Thoracic aorta (tissue), 2 donors: ENCODE measurements around the gene ASTN2. TPM values are rescaled to one million over a fixed set of nuclear protein-coding genes. Genes with fewer than 3 reads are reported as not detected.

ENCODE experiments used
- ATAC-seq: fragments of 150-250 bp; one replicate; pipeline ENCODE4 v1.8.0; 2017; ENCODE audit warnings: low read depth; ENCODE audit not compliant: insufficient number of reproducible peaks, low FRiP score
- DNase-seq: peaks from one replicate; pipeline ENCODE4 v3.0.0-alpha.2; 2020; ENCODE audit warnings: low spot score
- H3K27ac ChIP-seq, 2 donors: fragments of 200-600 bp; sonication (generic); 1 replicate in 1 of 2; 2 replicates in 1 of 2; pipeline ENCODE4 v1.5.1; 2016; ENCODE audit warnings: mild to moderate bottlenecking in 2 of 2, moderate library complexity in 2 of 2
- H3K27me3 ChIP-seq: fragments of 200-600 bp; sonication (generic); replicated peaks from 2 replicates; pipeline ENCODE4 v1.6.0; 2016; ENCODE audit warnings: mild to moderate bottlenecking; ENCODE audit not compliant: insufficient read depth
- H3K36me3 ChIP-seq: fragments of 200-600 bp; sonication (generic); one replicate; pipeline ENCODE4 v1.5.1; 2016
- H3K4me1 ChIP-seq, 2 donors: fragments of 200-600 bp; sonication (generic); 1 replicate in 1 of 2; 2 replicates in 1 of 2; pipeline versions ENCODE4 v1.5.1 to v1.6.0; 2016; ENCODE audit warnings: low read depth in 2 of 2, mild to moderate bottlenecking in 1 of 2; ENCODE audit not compliant: control insufficient read depth in 1 of 2
- H3K4me3 ChIP-seq: fragments of 200-600 bp; sonication (generic); 2 replicates; pipeline ENCODE4 v1.5.1; 2016; ENCODE audit warnings: mild to moderate bottlenecking
- H3K9me3 ChIP-seq: fragments of 200-600 bp; sonication (generic); 2 replicates; pipeline ENCODE4 v1.5.1; 2016
- total RNA-seq, 2 donors: library from RNA; depleted of rRNA; stranded (reverse); fragments of >200 nt; gene quantifications; one replicate each; pipeline versions ENCODE4 v1.1.0 to v1.2.3, GENCODE V29; 2016
- TF ChIP-seq, protein P1 (sequence below): fragments of 200-600 bp; sonication (generic); IDR thresholded peaks from one replicate; pipeline ENCODE4 v1.5.1; 2019; ENCODE audit warnings: antibody characterized with exemption

Gene ASTN2
- total RNA-seq, 2 donors from 2014 or later, result 6.8 to 7.1 TPM

DNA sequence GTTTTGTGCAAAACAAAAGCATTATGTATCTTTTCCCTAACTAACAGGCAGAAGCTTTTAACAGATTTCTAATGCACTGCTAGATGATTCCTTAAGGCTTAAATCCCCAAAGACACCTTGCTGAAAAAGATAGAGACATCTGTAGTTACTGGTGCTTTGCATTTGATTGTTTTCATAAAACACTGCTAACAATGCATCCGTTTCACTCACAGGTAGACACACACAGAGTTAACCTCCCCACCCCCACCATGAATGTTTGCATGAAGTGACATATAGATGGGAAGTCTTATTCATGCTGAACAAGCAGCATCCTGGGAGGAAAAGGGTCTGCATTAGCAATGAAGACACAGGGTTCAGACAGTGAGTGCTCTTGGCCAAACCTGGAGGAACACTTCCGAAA, 100.9 kb downstream of the ASTN2 start:
- no peaks in the 10 kb centered on the region for H3K9me3 ChIP-seq
- H3K27ac ChIP-seq, result no peak overlapping the region
- H3K4me3 ChIP-seq, result no peak overlapping the region
- ATAC-seq (no peak), DNase-seq (no peak)
- TF ChIP-seq, protein P1, sequence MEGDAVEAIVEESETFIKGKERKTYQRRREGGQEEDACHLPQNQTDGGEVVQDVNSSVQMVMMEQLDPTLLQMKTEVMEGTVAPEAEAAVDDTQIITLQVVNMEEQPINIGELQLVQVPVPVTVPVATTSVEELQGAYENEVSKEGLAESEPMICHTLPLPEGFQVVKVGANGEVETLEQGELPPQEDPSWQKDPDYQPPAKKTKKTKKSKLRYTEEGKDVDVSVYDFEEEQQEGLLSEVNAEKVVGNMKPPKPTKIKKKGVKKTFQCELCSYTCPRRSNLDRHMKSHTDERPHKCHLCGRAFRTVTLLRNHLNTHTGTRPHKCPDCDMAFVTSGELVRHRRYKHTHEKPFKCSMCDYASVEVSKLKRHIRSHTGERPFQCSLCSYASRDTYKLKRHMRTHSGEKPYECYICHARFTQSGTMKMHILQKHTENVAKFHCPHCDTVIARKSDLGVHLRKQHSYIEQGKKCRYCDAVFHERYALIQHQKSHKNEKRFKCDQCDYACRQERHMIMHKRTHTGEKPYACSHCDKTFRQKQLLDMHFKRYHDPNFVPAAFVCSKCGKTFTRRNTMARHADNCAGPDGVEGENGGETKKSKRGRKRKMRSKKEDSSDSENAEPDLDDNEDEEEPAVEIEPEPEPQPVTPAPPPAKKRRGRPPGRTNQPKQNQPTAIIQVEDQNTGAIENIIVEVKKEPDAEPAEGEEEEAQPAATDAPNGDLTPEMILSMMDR, result no peak
- H3K36me3 ChIP-seq, result no peaks in the 10 kb centered on the region
- no peaks in the 10 kb centered on the region for H3K27me3 ChIP-seq
- H3K4me1 ChIP-seq, result no peaks in the 10 kb centered on the region

DNA sequence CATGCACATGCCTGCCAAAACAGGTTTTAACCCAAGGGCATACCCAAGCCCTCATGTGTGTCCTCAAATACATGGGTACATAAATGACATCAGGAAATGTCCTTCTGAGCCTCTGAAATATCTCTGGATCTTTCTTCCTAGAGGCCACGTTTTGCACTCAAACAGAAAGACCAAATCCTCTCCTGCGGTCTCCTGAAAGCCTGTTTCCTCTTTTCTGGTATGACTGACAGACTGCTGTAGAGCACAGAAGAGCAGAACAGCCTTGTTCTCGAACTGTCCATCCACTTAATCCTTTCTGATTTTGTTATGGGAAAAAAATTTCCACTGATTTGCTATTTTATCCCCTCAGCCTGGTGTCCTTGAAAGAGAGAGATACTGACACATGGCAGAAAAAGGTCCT, 107.2 kb downstream of the ASTN2 start:
- TF ChIP-seq, protein P1, result no peak
- DNase-seq (no peak), ATAC-seq (no peak)
- Histone ChIP-seq H3K27ac (no peak overlapping the region), H3K4me3 (no peak overlapping the region), H3K9me3 (no peaks in the 10 kb centered on the region), H3K4me1 (no peaks in the 10 kb centered on the region), H3K36me3 (no peaks in the 10 kb centered on the region), H3K27me3 (no peaks in the 10 kb centered on the region)

DNA sequence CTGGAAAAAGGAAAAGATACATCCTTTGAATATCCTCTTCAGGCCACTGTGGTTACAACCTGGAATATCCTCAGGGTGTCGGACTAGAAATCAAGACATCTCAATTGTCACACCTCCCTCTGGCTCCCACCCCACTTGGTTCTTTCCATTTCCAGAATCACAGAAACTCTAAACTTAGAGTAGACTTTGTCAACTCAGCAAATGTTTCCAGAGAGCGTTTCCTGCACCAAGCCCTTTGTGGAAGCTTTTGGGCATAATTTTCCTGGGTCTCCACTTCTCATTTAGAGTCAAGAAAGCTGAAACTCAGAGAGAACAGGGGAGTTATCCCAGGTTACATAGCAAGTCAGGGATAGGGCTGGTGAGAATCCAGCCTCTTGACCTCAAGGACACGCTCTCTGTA, 108.8 kb downstream of the ASTN2 start:
- no peak for DNase-seq
- no peak for ATAC-seq
- Histone ChIP-seq H3K36me3 (no peaks in the 10 kb centered on the region), H3K27me3 (no peaks in the 10 kb centered on the region), H3K4me1 (no peaks in the 10 kb centered on the region), H3K4me3 (no peak overlapping the region), H3K27ac (no peak overlapping the region), H3K9me3 (no peaks in the 10 kb centered on the region)
- TF ChIP-seq, protein P1, result no peak

DNA sequence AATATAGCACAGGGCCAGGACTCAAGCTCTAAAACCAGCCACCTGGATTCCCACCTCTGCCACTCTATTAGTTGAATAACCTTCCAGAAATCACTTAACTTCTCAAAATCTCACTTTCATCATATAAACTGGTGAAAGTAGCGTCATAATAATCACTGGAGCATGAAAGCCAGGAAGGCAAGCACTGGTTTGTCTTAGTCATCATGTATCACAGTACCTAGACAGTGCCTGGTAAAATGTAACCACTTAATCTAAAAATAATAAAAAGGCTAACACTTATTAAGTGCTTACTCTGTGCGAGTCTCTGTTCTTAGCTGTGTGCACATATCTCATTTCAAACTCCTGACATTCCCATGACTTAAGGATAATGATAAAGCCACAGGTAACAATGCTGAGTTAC, 109.4 kb downstream of the ASTN2 start:
- no peak overlapping the region for H3K4me3 ChIP-seq
- no peaks in the 10 kb centered on the region for H3K9me3 ChIP-seq
- DNase-seq (no peak), ATAC-seq (no peak)
- no peaks in the 10 kb centered on the region for H3K36me3 ChIP-seq
- no peak overlapping the region for H3K27ac ChIP-seq
- H3K4me1 ChIP-seq, result no peaks in the 10 kb centered on the region
- H3K27me3 ChIP-seq, result no peaks in the 10 kb centered on the region
- TF ChIP-seq, protein P1, result no peak

DNA sequence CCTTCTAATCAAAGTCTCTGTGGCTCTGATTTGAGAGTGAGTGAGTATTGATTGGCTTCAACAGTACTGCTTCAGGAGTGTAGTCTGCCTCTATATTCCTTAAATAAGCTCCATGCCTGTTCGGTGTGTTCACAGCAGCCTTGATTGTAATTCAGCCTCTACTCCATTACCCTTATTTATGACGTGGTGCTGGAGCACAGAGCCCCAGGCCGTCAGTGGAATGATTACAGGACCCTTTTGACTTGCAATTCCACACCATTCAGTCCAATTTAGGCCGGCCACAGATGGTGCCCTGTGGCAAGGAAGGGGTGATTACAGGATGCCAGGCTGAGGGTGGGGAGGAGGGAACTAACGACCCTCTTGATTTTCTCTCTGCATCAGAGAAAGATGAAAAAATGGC, 110.3 kb downstream of the ASTN2 start:
- Histone ChIP-seq H3K9me3 (no peaks in the 10 kb centered on the region), H3K27ac (no peak overlapping the region), H3K4me3 (no peak overlapping the region), H3K4me1 (no peaks in the 10 kb centered on the region), H3K36me3 (no peaks in the 10 kb centered on the region), H3K27me3 (no peaks in the 10 kb centered on the region)
- DNase-seq (no peak), ATAC-seq (no peak)
- TF ChIP-seq, protein P1, result no peak
